Ecto neural progenitor cell (in vitro differentiated cells): ENCODE data around the gene SRSF3.
"Not testable (repeated sequence)": the region's sequence is repeated elsewhere in the genome, so short reads cannot be mapped to it uniquely, and the experiment has no call there.

Source experiments
- DNase-seq: peaks from one replicate; pipeline ENCODE4 v3.0.0-alpha.2; 2018; ENCODE audit warnings: low spot score

Gene SRSF3

DNA sequence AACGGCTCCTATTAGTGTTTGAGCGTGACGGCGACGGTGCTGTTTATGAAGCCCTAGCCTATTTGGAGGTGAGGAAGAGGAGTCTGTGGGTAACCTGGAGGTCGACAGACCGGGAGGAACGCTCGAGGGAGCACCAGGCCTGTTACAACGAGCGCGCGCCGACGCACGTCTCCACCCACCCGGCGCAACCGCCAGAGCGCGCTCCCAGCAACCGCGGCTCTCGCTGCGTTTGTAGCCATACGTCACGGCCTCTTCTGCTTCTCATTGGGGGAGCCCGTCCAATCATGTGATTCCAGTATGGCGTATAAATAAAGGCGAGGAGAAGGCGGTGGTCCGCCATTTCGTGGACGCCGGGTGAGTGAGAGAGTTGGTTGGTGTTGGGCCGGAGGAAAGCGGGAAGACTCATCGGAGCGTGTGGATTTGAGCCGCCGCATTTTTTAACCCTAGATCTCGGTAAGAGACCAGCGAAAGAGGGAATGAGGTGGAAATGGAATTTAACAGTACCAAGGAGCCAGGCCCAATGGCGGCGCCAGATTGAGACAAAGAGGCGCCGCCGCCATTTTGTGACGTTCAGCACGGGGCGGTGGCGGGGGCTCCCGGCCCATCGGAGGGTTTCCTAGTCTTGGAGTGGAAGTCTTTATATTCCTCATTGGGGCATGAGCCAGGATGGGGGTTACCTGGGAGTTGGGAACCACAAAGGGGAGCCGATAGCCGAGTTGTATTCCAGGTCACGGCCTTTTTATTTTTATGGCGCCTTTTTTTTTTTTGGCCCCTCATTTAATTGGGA is at the start of gene SRSF3:
Gene SRSF3, plus strand, starts transcription at position 334 of the 787 bp plus-strand sequence. CDS start 2,401 bp downstream, outside the sequence.
- DNase-seq = peak; percentile 97

DNA sequence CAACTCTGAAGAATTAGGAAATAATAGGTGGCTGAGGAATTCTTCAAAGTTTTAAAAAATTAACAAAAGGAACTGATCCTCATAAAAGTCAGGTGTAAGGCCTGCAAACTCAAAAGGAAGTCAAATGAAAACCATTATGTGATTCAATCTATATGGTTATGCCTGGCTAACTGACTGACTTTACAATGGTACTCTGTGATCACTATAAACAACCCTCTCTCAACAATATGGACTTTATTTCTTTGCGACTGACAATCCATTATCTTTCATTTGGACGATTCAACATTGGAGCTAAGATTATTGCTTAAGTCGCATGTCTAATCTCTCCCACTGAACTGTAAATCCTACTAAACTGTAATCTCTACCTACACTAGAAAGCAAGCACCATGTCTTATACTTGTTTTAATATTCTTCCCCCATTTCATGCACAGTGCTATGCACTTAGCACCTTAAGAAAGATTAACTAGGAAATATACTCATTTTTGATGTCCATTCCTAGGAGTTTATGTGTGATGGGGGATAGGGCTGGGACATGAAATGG is 48.3 kb upstream of the SRSF3 start:
- DNase-seq = no peak

- DNase-seq = peak; percentile 46
Observed at GRCh38 chr6:36546308-36546919, 47.7 kb upstream of the SRSF3 start.

GRCh38 chr6:36546920-36547645 is 47.1 kb upstream of the SRSF3 start, which contains the start of gene STK38:
Gene STK38, minus strand, starts transcription at chr6:36547479. Its CDS starts 7,277 bp downstream, at chr6:36540202.
- peak; percentile 97 for DNase-seq

- DNase-seq = no peak
Observed at GRCh38 chr6:36547646-36548400, 46.3 kb upstream of the SRSF3 start.

DNA sequence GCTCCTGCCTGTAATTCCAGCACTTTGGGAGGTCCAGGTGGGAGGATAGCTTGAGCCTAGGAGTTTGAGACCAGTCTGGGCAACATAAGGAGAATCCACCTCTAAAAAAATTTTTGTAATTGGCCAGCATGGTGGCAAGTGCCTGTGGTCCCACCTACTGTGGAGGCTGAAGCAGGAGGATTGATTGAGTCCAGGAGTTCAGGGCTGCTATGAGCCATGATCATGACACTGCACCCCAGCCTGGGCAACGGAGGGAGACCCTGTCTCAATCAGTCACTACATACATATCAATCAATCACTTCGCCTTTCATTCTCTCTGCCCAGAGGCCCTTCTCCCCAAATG is 45.8 kb upstream of the SRSF3 start:
- DNase-seq = no peak

GRCh38 chr6:36550473-36551000 is 43.6 kb upstream of the SRSF3 start:
- DNase-seq = no peak

DNA sequence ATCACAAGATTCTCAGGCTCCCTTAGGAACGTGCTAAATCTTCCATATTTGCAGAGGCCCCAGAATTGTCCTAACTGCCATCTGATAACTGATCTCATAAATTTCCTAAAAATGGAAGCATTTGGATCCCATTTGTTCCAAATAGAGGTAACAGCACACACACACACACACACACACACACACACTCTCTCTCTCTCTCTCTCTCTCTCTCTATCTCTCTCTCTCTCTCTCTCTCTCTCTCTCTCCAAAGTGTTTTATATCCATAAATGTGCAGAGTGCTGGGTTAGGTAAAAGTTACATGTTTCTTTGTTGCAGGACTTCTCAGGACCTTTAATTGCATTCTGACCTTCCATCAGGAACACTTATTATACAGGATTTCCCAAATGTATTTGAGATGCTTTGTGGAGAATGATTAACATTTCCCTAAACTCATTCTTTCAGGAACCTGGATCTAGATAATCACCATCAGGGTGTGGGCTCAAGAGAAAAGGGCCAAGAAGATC is 38.4 kb upstream of the SRSF3 start:
- no peak for DNase-seq

DNA sequence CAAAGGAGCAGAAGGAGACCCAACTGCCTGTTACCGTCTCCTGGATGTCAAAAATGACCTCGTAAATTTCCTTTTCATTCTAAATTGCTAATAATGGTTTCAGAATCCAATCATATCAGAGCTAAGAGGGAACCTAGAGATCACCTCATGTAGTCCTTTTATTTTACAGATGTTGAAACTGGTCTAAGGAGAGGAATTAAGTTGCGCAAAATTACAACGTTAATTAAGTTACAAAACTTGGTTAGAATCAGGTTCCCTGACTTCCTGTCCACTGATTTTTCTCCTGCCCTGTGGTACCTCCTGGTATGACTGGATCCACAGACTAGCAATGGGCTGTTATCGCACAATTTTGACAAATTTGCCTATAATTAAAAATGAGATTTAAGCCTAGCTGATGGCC is 37.9 kb upstream of the SRSF3 start:
- no peak for DNase-seq

GRCh38 chr6:36559011-36559793 is 35.0 kb upstream of the SRSF3 start:
- no peak for DNase-seq

GRCh38 chr6:36560822-36561221 is 33.3 kb upstream of the SRSF3 start:
- DNase-seq = no peak

GRCh38 chr6:36563237-36563927 is 30.8 kb upstream of the SRSF3 start:
- DNase-seq = no peak

GRCh38 chr6:36563928-36564284 is 30.3 kb upstream of the SRSF3 start:
- DNase-seq = no peak

DNA sequence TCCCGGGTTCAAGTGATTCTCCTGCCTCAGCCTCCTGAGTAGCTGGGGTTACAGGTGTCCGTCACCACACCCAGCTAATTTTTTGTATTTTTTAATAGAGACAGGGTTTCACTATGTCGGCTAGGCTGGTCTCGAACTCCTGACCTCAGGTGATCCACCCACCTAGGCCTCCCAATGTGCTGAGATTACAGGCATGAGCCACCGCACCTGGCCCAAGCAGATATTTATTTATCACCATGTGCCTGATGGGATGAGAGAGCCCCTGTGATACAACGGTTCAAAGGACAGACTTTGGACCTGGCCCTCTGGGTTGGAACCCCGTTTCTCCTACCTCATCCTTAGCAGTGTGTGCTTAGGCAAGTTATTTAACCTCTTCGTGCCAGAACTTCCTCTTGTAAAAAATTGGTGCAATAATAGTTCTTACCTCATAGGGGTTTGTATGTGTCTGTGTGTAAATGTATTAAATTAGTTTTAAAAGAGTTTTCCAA is 27.7 kb upstream of the SRSF3 start:
- no peak for DNase-seq

- DNase-seq = no peak
Observed at GRCh38 chr6:36570264-36570663, 23.9 kb upstream of the SRSF3 start.

- DNase-seq = no peak
Observed at GRCh38 chr6:36571122-36572043, 22.8 kb upstream of the SRSF3 start.

GRCh38 chr6:36572353-36573311 is 21.5 kb upstream of the SRSF3 start:
- DNase-seq = not testable (repeated sequence)

DNA sequence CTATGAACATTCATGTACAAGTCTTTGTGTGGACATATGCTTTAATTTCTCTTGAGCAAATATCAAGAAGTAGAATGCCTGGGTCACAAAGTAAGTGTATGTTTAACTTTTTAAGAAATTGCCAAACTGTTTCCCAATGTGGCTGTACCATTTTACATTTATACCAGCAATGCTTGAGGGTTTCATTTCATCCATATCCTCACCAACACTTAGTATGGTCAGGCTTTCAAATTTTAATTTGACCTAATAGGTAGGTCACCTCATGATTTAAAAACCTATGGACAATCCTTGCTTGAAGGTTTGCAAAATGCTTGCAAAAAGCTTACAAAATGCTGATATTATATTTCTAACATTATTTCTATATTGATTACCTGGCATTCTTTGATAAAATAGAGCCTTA is 19.5 kb upstream of the SRSF3 start:
- DNase-seq = no peak
